WTC11 (cell line): ENCODE data around the gene RAB23.

Source experiments
- NFATC4 ChIP-seq: fragments of 250-450 bp; sonication (Bioruptor Pico); IDR thresholded peaks from 2 replicates; pipeline ENCODE4 v1.9.0; 2021; ENCODE audit warnings: mild to moderate bottlenecking
- NFYB ChIP-seq: sonication (generic); formaldehyde crosslinking; conservative IDR thresholded peaks from 2 replicates; pipeline ENCODE4 v1.8.0; 2022; ENCODE audit warnings: low read depth, missing genetic modification reagents
- SP1 ChIP-seq: sonication (generic); formaldehyde crosslinking; conservative IDR thresholded peaks from 2 replicates; pipeline ENCODE4 v1.8.1; 2022; ENCODE audit warnings: missing genetic modification reagents
- ZBTB21 ChIP-seq: sonication (generic); formaldehyde crosslinking; IDR thresholded peaks from 2 replicates; pipeline ENCODE4 v1.8.1; 2023; ENCODE audit warnings: mild to moderate bottlenecking, missing genetic modification reagents, borderline replicate concordance
- ZNF138 ChIP-seq: sonication (generic); formaldehyde crosslinking; conservative IDR thresholded peaks from 2 replicates; pipeline ENCODE4 v1.8.1; 2022; ENCODE audit warnings: mild to moderate bottlenecking, moderate library complexity, missing genetic modification reagents
- ZNF317 ChIP-seq: sonication (generic); formaldehyde crosslinking; IDR thresholded peaks from 2 replicates; pipeline ENCODE4 v1.8.1; 2023; ENCODE audit warnings: low read depth, mild to moderate bottlenecking, moderate library complexity, missing genetic modification reagents, borderline replicate concordance
- ZNF671 ChIP-seq: fragments of 250-450 bp; sonication (Bioruptor Pico); IDR thresholded peaks from 2 replicates; pipeline ENCODE4 v1.8.0; 2021; ENCODE audit warnings: mild to moderate bottlenecking
- TF ChIP-seq, protein P1 (sequence below): fragments of 200-600 bp; IDR thresholded peaks from 2 replicates; pipeline ENCODE4 v1.8.0; 2022; ENCODE audit warnings: antibody characterized with exemption
- TF ChIP-seq, protein P2 (sequence below): fragments of 250-450 bp; sonication (Bioruptor Pico); IDR thresholded peaks from 2 replicates; pipeline ENCODE4 v1.9.0; 2021; ENCODE audit warnings: mild to moderate bottlenecking
- TF ChIP-seq, protein P3 (sequence below): sonication (generic); formaldehyde crosslinking; IDR thresholded peaks from 2 replicates; pipeline ENCODE4 v1.8.0; 2022; ENCODE audit warnings: mild to moderate bottlenecking, missing genetic modification reagents

DNA sequence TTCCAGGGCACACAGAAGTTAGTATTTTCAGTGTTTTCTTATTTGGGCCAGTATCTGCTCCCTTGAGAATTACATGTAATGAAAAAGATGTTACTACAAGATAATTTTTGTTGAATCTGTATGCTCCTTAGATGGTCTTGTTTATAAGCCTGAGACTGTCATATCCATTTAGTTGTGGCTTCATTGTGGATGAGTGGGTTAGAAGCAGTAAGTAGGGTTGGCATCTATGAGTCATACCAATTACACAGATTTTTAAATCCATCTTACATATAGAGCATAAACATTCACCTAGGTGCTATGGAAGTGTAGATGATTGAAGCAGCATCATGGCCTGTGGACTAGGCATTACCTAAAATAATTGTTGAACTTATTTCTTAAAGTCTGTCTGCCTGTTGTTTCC, 63.4 kb downstream of the RAB23 start:
- TF ChIP-seq, protein P1, sequence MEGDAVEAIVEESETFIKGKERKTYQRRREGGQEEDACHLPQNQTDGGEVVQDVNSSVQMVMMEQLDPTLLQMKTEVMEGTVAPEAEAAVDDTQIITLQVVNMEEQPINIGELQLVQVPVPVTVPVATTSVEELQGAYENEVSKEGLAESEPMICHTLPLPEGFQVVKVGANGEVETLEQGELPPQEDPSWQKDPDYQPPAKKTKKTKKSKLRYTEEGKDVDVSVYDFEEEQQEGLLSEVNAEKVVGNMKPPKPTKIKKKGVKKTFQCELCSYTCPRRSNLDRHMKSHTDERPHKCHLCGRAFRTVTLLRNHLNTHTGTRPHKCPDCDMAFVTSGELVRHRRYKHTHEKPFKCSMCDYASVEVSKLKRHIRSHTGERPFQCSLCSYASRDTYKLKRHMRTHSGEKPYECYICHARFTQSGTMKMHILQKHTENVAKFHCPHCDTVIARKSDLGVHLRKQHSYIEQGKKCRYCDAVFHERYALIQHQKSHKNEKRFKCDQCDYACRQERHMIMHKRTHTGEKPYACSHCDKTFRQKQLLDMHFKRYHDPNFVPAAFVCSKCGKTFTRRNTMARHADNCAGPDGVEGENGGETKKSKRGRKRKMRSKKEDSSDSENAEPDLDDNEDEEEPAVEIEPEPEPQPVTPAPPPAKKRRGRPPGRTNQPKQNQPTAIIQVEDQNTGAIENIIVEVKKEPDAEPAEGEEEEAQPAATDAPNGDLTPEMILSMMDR: no peak
- TF ChIP-seq, protein P2, sequence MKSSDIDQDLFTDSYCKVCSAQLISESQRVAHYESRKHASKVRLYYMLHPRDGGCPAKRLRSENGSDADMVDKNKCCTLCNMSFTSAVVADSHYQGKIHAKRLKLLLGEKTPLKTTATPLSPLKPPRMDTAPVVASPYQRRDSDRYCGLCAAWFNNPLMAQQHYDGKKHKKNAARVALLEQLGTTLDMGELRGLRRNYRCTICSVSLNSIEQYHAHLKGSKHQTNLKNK: no peak
- TF ChIP-seq, protein P3, sequence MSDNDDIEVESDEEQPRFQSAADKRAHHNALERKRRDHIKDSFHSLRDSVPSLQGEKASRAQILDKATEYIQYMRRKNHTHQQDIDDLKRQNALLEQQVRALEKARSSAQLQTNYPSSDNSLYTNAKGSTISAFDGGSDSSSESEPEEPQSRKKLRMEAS (CRISPR knock-in tag): no peak
- TF ChIP-seq ZNF671 (CRISPR knock-in tag) (no peak), ZNF317 (CRISPR knock-in tag) (no peak), SP1 (CRISPR knock-in tag) (no peak), NFYB (no peak), NFATC4 (CRISPR knock-in tag) (no peak), ZBTB21 (CRISPR knock-in tag) (no peak), ZNF138 (CRISPR knock-in tag) (no peak)
